WI38 (cell line): ENCODE results near the gene HOXC12.

Experiments used
- H3K4me3 ChIP-seq: 2 replicates; pipeline ENCODE4 v1.5.1; 2011; ENCODE audit warnings: low read depth, mild to moderate bottlenecking, control low read depth, low read length
- CTCF ChIP-seq: IDR thresholded peaks from 2 replicates; pipeline ENCODE4 v1.5.1; 2012; ENCODE audit warnings: low read depth, mild to moderate bottlenecking, control low read depth, low read length

HOXC12 gene

GRCh38 chr12:53955036-53955775, 503 bp downstream of the HOXC12 start:
- TF ChIP-seq CTCF: no peak
- H3K4me3 ChIP-seq: no peak overlapping the region

- H3K4me3 ChIP-seq: no peak overlapping the region
- TF ChIP-seq CTCF: no peak
Observed at GRCh38 chr12:53955776-53956250, 1.1 kb downstream of the HOXC12 start.

GRCh38 chr12:53956251-53956887, 1.7 kb downstream of the HOXC12 start:
- TF ChIP-seq CTCF: no peak
- no peak overlapping the region for H3K4me3 ChIP-seq

GRCh38 chr12:53956914-53957536, 2.3 kb downstream of the HOXC12 start:
- TF ChIP-seq CTCF: no peak
- H3K4me3 ChIP-seq: no peak overlapping the region

GRCh38 chr12:53958128-53958527, 3.4 kb downstream of the HOXC12 start:
- no peak for TF ChIP-seq CTCF
- H3K4me3 ChIP-seq: no peak overlapping the region

GRCh38 chr12:53959314-53959713, 4.6 kb downstream of the HOXC12 start:
- TF ChIP-seq CTCF: no peak
- no peak overlapping the region for H3K4me3 ChIP-seq
